ENCODE measurements around the gene DOCK10. TPM values are rescaled to one million over a fixed set of nuclear protein-coding genes. Genes with fewer than 3 reads are reported as not detected.

DOCK10 gene
- polyA plus RNA-seq, 1 experiment = 53.0 TPM

DNA sequence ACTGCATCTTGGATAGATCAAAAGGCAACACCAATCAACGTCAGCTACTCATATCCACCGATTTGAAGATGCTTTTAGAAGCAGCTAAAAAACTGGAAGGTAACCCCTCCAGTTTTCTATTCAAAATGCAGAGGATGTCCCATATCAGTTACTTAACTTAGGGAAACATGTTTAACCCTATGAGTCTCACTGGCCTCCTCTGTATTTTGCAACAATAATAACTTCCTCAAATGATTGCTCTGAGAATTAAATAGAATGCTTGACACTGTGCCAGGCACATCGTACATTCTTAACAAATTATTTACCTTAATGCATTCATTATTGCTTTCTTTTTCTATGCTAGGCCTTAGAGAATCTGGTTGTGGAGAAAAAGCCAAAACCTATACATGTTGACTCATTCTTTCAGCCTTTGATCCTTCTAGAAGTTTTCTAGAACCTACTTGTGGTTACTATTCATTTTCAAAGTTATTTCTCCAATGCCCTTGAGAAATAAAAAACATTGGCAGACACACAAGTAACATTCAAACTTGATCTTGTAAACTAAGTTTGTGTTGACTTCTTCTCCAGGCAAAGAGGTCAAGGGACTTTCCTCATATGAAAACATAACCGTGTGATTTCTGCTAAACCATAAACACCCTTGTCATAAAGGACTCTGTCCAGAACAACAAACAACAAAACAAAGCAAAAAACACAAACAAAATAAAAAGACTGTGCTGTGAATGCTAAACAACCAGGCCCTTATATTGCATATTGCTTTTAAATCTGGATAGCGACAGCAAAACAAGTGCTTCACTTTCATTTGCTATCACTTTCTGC is 4.6 kb downstream of the DOCK10 start:
- Histone ChIP-seq H3K27me3 (ENCODE audit: control insufficient read depth, insufficient read depth, low read length) (no peaks in the 10 kb centered on the region), H3K27ac (ENCODE audit: low read depth, low read length) (no peak overlapping the region), H3K9me3 (ENCODE audit: control insufficient read depth, insufficient read depth, low read length) (no peaks in the 10 kb centered on the region; the same call in 1 of the 2 replicates), H3K4me3 (ENCODE audit: low read depth, low read length) (no peak overlapping the region)
- DNase-seq (ENCODE audit: low read depth, low spot score) = no peak
- CTCF ChIA-PET = interaction anchor here (0.7 kb wide), 1 partner anchor 131 kb away, joined by 3 read pairs; no protein-coding TSS in a partner anchor
- POLR2A ChIA-PET = no interaction called here
- TF ChIP-seq, protein P1, sequence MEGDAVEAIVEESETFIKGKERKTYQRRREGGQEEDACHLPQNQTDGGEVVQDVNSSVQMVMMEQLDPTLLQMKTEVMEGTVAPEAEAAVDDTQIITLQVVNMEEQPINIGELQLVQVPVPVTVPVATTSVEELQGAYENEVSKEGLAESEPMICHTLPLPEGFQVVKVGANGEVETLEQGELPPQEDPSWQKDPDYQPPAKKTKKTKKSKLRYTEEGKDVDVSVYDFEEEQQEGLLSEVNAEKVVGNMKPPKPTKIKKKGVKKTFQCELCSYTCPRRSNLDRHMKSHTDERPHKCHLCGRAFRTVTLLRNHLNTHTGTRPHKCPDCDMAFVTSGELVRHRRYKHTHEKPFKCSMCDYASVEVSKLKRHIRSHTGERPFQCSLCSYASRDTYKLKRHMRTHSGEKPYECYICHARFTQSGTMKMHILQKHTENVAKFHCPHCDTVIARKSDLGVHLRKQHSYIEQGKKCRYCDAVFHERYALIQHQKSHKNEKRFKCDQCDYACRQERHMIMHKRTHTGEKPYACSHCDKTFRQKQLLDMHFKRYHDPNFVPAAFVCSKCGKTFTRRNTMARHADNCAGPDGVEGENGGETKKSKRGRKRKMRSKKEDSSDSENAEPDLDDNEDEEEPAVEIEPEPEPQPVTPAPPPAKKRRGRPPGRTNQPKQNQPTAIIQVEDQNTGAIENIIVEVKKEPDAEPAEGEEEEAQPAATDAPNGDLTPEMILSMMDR (IDR thresholded peaks at IDR 0.05; ENCODE audit: low read depth, low read length) = no peak

DNA sequence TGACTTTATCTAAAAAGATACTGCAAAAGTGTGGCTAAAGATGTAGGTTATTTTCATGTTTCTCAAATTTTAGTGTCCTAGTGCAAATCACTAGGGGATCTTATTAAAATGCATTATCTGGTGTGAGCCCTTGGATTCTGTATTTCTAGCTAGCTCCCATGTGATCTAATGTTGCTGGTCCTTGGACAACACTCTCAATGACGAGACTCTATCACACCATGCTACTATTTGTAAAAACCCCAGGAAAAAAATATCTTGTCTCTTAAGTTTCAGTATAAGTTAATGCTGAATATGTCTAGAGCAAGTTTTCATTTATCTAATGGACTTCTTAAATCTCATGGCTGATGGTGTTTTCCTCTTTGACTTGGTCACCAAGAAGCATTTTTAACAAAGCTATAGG is 5.8 kb downstream of the DOCK10 start:
- no peak for DNase-seq (ENCODE audit: low read depth, low spot score)
- H3K27ac ChIP-seq (ENCODE audit: low read depth, low read length) = no peak overlapping the region
- no peaks in the 10 kb centered on the region for H3K27me3 ChIP-seq (ENCODE audit: control insufficient read depth, insufficient read depth, low read length)
- ChIA-PET CTCF (no interaction called here), POLR2A (no interaction called here)
- TF ChIP-seq, protein P1 (IDR thresholded peaks at IDR 0.05; ENCODE audit: low read depth, low read length) = no peak
- no peaks in the 10 kb centered on the region for H3K9me3 ChIP-seq (ENCODE audit: control insufficient read depth, insufficient read depth, low read length)
- H3K4me3 ChIP-seq (ENCODE audit: low read depth, low read length) = no peak overlapping the region

DNA sequence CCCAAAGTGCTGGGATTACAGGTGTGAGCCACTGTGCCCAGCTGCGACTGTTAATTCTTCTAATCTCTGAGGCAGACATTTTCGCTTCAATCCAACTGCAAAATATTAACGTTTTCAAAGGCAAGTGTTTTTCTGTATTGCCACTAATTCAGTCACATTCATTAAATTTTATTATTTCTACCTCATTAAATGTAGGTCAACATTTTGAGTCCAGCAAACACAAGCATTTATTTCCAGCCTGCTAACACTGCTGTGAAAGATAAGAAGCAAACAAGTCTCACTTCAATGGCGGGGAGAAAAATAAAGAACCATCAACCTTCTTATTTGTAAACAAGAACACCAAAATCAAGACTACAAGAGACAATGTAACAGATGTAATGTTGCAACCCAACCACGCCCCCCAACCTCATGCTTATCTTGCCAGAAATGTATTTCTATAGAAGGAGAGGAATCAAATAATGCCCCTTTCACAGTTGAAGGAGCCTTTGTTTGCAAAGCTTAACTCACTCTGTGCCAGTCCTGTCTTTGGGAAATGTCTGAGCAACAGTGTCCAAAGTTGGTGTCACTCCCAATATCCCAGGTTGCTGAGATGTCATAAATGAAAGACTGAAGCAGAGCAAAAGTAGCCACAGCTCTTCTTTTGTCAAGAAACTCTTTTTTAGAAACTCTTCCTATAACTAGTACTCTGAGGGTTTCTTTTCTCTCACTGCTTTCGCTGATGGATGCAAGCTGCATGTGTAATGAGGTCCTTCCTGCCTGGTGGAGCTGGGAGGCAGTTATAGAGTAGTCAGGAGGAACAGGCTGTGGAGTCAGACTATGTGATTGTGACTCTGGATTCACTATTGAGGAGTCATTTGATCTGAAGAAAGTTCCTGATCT is 8.6 kb downstream of the DOCK10 start:
- ChIA-PET POLR2A (no interaction called here), CTCF (no interaction called here)

DNA sequence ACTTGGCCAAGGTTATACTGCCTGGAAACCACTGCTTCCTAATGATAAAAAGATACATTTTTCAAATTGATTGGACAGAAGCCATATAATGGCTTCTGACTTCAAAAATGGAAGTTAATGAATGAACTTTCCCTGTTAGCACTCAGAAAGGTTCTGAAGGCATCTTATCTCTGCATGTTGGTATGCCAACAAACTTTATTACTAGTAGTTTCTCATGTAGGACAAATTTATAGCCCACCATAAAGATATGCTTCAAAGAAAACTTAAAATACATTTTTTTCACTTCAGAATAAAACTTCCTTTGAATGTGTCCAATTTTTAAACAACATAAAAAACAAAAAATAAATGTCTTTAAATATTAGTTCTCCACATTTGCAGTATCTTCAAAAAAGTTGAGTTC is 10.0 kb downstream of the DOCK10 start:
- no peak overlapping the region for H3K4me3 ChIP-seq (ENCODE audit: low read depth, low read length)
- H3K9me3 ChIP-seq (ENCODE audit: control insufficient read depth, insufficient read depth, low read length) = no peaks in the 10 kb centered on the region
- no peaks in the 10 kb centered on the region for H3K27me3 ChIP-seq (ENCODE audit: control insufficient read depth, insufficient read depth, low read length)
- TF ChIP-seq, protein P1 (IDR thresholded peaks at IDR 0.05; ENCODE audit: low read depth, low read length) = no peak
- no peak overlapping the region for H3K27ac ChIP-seq (ENCODE audit: low read depth, low read length)
- POLR2A ChIA-PET = no interaction called here
- no peak for DNase-seq (ENCODE audit: low read depth, low spot score)
- CTCF ChIA-PET = interaction anchor here (0.7 kb wide), 1 partner anchor 232 kb away, joined by 3 read pairs; no protein-coding TSS in a partner anchor

More for the DNA sequence above, 8.6 kb downstream of the DOCK10 start:
- TF ChIP-seq, protein P1 (IDR thresholded peaks at IDR 0.05; ENCODE audit: low read depth, low read length) = no peak
- Histone ChIP-seq H3K4me3 (ENCODE audit: low read depth, low read length) (no peak overlapping the region), H3K27ac (ENCODE audit: low read depth, low read length) (no peak overlapping the region), H3K27me3 (ENCODE audit: control insufficient read depth, insufficient read depth, low read length) (no peaks in the 10 kb centered on the region), H3K9me3 (ENCODE audit: control insufficient read depth, insufficient read depth, low read length) (no peaks in the 10 kb centered on the region)
- DNase-seq (ENCODE audit: low read depth, low spot score) = no peak

DNA sequence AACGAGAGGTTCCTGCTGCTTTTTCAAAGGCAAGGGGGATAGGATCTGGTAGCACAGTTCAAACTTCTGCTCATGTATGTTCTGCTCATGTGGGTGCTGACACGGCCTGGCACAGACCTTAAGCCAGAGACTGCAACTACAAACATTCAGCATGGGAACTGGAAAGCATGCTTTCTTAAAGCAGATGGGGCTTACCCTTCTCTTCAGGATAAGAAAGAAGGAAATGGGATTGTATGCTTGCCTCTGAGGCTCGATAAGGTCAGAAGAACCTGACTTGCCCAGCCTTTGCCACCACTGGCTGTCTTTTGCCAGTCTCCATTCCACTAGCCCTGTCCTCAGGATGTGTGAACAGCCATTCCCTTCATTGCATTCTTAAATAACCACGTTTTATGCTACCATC is 10.7 kb downstream of the DOCK10 start:
- ChIA-PET POLR2A (no interaction called here), CTCF (no interaction called here)
- Histone ChIP-seq H3K27me3 (ENCODE audit: control insufficient read depth, insufficient read depth, low read length) (no peaks in the 10 kb centered on the region), H3K9me3 (ENCODE audit: control insufficient read depth, insufficient read depth, low read length) (no peaks in the 10 kb centered on the region), H3K27ac (ENCODE audit: low read depth, low read length) (no peak overlapping the region), H3K4me3 (ENCODE audit: low read depth, low read length) (no peak overlapping the region)
- TF ChIP-seq, protein P1 (IDR thresholded peaks at IDR 0.05; ENCODE audit: low read depth, low read length) = no peak
- no peak for DNase-seq (ENCODE audit: low read depth, low spot score)
